ENCODE measurements around the gene MCTP1. TPM values are rescaled to one million over a fixed set of nuclear protein-coding genes. Genes with fewer than 3 reads are reported as not detected.

Gene MCTP1
- polyA plus RNA-seq, 1 donor (not counting 4 experiments of a cell fraction or from before 2014, with no cell fraction given): 4.9 TPM

DNA sequence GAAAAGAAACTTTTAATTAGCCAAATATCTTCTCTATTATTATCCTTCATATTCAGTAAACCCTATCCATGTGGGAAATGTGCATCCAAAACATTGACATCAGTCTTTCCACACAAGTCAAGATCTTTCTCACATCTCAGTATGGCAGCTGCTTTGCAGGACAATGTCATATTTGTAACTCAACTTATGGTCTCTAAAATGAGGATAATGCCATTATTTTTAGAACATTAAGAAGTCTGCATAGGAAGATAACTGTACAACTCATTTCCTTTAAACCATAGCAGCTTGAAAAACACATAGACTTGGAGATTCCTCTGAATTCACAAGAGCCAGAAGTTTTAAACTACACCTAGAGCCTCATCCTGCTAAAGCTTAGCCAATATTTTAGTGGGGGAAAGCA, 43.7 kb downstream of the MCTP1 start:
- no peaks in the 10 kb centered on the region for H3K27me3 ChIP-seq (ENCODE audit: control insufficient read depth, extremely low read depth, insufficient read depth, low read length)
- H3K9ac ChIP-seq (ENCODE audit: control insufficient read depth, extremely low read depth, insufficient read depth, low read length): no peak overlapping the region
- DNase-seq (ENCODE audit: low read depth, low spot score) (no peak), FAIRE-seq (no peak)
- H4K20me1 ChIP-seq (ENCODE audit: control insufficient read depth, extremely low read depth, insufficient read depth, low read length): no peaks in the 10 kb centered on the region
- H3K4me2 ChIP-seq (ENCODE audit: control insufficient read depth, extremely low read depth, insufficient read depth, low read depth, low read length): no peak overlapping the region
- H3K9me3 ChIP-seq (ENCODE audit: control insufficient read depth, low read depth, low read length): no peaks in the 10 kb centered on the region
- dilution Hi-C loops (cut with MboI; ENCODE audit: extremely low pct_ligation_motif_present, low sequenced_read_pairs): no loop called here
- H3K27ac ChIP-seq (ENCODE audit: control insufficient read depth, insufficient read depth, low read length): no peak overlapping the region
- no peaks in the 10 kb centered on the region for H3K79me2 ChIP-seq (ENCODE audit: control insufficient read depth, insufficient read depth, low read length)
- H3K4me3 ChIP-seq (ENCODE audit: control insufficient read depth in 2 of 3, extremely low read depth in 1 of 3, insufficient read depth in 2 of 3, low read depth in 1 of 3, low read length in 3 of 3): no peak overlapping the region
- H2AFZ ChIP-seq (ENCODE audit: control insufficient read depth, low read length): no peak overlapping the region
- H3K36me3 ChIP-seq (ENCODE audit: control insufficient read depth in 2 of 2, extremely low read depth in 1 of 2, insufficient read depth in 2 of 2, low read length in 2 of 2): no peaks in the 10 kb centered on the region
- no peaks in the 10 kb centered on the region for H3K4me1 ChIP-seq (ENCODE audit: control insufficient read depth, extremely low read depth, insufficient read depth, low read length)
- TF ChIP-seq EZH2 (IDR thresholded peaks at IDR 0.05; ENCODE audit: low read length): no peak
- TF ChIP-seq CTCF (optimal IDR thresholded peaks at IDR 0.05 in 1 of 3, IDR thresholded peaks at IDR 0.05 in 1 of 3, conservative IDR thresholded peaks at IDR 0.05 in 1 of 3; ENCODE audit: extremely low read depth in 1 of 3, insufficient read depth in 2 of 3, low read length in 3 of 3): no peak
- H3K9me1 ChIP-seq (ENCODE audit: control insufficient read depth, extremely low read depth, insufficient read depth, low read length): no peaks in the 10 kb centered on the region

DNA sequence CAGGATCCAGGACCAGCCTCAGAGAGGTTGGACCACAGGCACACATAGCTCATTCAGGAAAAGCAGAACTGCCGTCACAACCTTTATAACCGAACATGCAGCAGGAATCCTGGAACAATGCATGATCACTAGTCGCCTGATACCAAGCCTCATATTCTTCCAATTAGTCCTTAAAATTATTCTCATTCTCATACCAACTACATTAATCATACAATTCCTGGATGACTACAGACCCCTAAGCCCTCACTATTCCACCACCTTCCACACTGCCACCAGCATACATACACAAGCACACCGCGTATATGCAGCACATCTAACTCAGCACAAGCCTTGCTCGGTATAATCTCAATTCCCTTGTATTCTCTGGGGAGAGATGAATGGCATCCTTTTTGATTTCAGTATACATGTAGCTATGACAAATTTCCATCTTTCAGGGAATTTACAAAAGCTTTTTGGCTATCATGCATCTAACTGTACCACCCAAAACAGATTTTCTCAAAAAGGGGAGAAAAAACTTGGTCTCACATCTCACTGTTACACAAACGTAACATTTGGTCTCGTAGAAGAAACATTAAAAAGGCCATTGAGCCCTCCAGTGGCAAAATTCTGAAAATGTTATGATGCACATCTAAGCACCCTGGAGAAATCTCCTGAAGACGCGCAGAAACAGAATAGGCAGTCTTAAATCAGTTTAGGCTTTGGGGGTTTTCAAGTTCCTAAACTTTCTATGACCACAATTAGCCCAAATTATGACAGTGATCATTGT, 46.2 kb downstream of the MCTP1 start:
- Histone ChIP-seq H3K4me1 (ENCODE audit: control insufficient read depth, extremely low read depth, insufficient read depth, low read length) (no peaks in the 10 kb centered on the region), H4K20me1 (ENCODE audit: control insufficient read depth, extremely low read depth, insufficient read depth, low read length) (no peaks in the 10 kb centered on the region), H3K27me3 (ENCODE audit: control insufficient read depth, extremely low read depth, insufficient read depth, low read length) (no peaks in the 10 kb centered on the region), H3K36me3 (ENCODE audit: control insufficient read depth in 2 of 2, extremely low read depth in 1 of 2, insufficient read depth in 2 of 2, low read length in 2 of 2) (no peaks in the 10 kb centered on the region), H3K9me3 (ENCODE audit: control insufficient read depth, low read depth, low read length) (no peaks in the 10 kb centered on the region), H3K9ac (ENCODE audit: control insufficient read depth, extremely low read depth, insufficient read depth, low read length) (no peak overlapping the region), H3K27ac (ENCODE audit: control insufficient read depth, insufficient read depth, low read length) (no peak overlapping the region), H3K79me2 (ENCODE audit: control insufficient read depth, insufficient read depth, low read length) (no peaks in the 10 kb centered on the region), H3K9me1 (ENCODE audit: control insufficient read depth, extremely low read depth, insufficient read depth, low read length) (no peaks in the 10 kb centered on the region), H3K4me3 (ENCODE audit: control insufficient read depth in 2 of 3, extremely low read depth in 1 of 3, insufficient read depth in 2 of 3, low read depth in 1 of 3, low read length in 3 of 3) (no peak overlapping the region), H3K4me2 (ENCODE audit: control insufficient read depth, extremely low read depth, insufficient read depth, low read depth, low read length) (no peak overlapping the region), H2AFZ (ENCODE audit: control insufficient read depth, low read length) (no peak overlapping the region)
- DNase-seq (ENCODE audit: low read depth, low spot score) (no peak), FAIRE-seq (no peak)
- TF ChIP-seq CTCF (optimal IDR thresholded peaks at IDR 0.05 in 1 of 3, IDR thresholded peaks at IDR 0.05 in 1 of 3, conservative IDR thresholded peaks at IDR 0.05 in 1 of 3; ENCODE audit: extremely low read depth in 1 of 3, insufficient read depth in 2 of 3, low read length in 3 of 3): no peak
- TF ChIP-seq EZH2 (IDR thresholded peaks at IDR 0.05; ENCODE audit: low read length): no peak
- dilution Hi-C loops (cut with MboI; ENCODE audit: extremely low pct_ligation_motif_present, low sequenced_read_pairs): no loop called here
